Suprapubic skin (tissue), 4 donors: ENCODE data around the gene KIF13A.

Source experiments
- CTCF ChIP-seq, 2 donors: fragments of 200-600 bp in 1 of 2; fragments of 450-650 bp in 1 of 2; sonication (generic) in 1 of 2; IDR thresholded peaks; one replicate each; pipeline ENCODE4 v1.5.1; 2016 to 2019; ENCODE audit warnings: antibody characterized with exemption in 2 of 2, mild to moderate bottlenecking in 1 of 2, moderate library complexity in 1 of 2
- POLR2A ChIP-seq, 2 donors: fragments of 450-650 bp; IDR thresholded peaks; one replicate each; pipeline ENCODE4 v1.6.1; 2017; ENCODE audit warnings: antibody characterized with exemption in 2 of 2, mild to moderate bottlenecking in 2 of 2, moderate library complexity in 2 of 2
- POLR2AphosphoS5 ChIP-seq, 3 donors: sonication (generic); formaldehyde crosslinking; IDR thresholded peaks; one replicate each; pipeline ENCODE4 v1.6.1; 2017; ENCODE audit warnings: antibody characterized with exemption in 3 of 3

DNA sequence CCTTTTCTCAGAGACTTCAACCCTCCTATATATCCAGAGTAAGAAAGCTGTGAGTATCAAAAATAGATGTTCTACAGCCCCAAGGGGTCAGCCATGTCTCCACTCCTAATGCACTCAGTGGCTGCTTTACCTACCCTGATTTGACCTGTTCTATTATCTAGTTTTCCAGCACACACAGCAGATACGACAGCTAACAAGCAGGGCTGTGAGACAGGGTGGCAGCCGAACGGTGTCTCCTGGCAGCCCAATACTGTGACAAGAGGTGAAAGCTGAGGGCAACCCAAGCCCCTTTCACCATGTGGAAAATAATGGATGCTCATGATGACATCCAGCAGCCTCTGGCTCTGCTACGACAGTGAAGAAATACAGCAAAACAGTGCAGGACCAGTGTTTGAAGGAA is 67.9 kb downstream of the KIF13A start:
- TF ChIP-seq POLR2A (IDR thresholded peaks at IDR 0.05) (no peak), CTCF (IDR thresholded peaks at IDR 0.05) (no peak), POLR2AphosphoS5 (IDR thresholded peaks at IDR 0.05) (no peak)
